ENCODE data around the gene APLN.

The APLN gene

DNA sequence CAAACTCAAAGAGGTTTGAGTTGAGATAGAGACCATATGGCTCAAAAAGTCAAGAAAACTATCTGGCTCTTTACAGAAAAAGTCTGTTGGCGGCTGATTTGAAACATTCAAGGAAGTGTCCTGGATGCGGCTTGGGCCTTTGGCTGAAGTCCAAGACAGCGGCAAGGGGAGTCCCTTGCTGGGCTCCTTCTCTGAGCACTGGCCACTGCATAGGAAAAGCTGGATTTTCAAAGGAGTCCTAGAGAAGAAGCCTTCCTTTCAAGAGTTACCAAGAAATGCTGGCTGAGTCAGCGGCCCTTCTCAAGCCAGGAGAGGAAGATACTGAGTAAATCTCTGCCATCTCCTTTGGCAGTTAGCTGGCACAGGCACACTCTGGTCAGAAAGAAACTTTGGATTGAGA is 12.1 kb downstream of the APLN start:
- in situ Hi-C loops (cut with MboI; ENCODE audit: low sequenced_read_pairs): no loop called here

DNA sequence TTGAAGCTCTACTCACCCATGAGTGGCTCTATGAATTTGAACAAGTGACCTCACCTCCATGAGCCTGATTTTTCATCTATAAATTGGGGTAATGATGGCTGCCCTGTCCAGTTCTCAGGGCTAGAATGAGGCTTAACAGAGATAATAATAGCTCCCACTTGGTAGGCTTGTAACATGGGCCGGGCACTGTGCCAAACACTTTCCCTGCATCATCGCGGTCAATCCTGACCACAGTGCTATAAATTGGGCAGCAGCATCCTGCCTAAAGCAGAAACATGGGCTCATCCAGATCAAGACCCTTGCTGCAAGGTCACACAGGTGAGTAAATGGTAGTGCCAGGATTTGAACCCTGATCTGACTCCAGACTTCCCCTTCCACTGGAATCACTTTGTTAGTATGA is 12.8 kb downstream of the APLN start:
- in situ Hi-C loops (cut with MboI; ENCODE audit: low sequenced_read_pairs): no loop called here

DNA sequence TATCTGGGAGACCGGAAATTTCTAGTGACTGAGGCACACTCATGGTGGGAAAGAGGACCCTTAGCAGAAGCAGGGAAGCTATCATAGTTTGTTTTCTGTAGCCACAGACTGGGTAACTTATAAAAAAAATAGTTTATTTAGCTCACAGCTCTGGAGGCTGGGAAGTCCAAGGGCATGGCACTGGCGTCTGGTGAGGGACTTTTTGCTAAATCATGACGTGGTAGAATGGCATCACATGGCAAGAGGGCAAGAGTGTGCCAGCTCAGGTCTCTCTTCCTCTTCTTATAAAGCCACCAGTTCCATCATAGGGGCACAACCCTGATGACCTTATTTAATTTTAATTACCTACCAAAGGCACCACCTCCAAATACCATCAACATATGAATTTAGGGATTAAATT is 13.3 kb downstream of the APLN start:
- in situ Hi-C loops (cut with MboI; ENCODE audit: low sequenced_read_pairs): no loop called here

DNA sequence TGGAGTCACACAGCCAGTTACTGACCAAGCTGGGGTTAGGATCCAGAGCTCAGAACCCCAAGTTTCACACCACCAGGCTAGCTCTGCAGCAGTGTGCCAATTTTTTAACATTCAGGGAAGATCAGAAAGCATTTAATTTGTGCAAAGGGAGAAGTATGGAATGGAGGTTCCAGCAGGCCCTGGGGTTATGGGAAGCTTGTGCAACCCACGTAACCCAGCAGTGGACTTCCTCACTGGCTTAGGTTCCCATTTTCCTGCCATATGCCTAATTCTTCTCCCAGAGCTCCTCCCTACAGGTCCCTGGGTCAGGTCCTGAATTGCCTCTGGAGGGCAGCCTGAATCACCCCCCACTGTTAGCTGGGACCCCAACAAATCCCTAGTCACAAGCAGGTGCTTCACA is 14.0 kb downstream of the APLN start:
- in situ Hi-C loops (cut with MboI; ENCODE audit: low sequenced_read_pairs): no loop called here

DNA sequence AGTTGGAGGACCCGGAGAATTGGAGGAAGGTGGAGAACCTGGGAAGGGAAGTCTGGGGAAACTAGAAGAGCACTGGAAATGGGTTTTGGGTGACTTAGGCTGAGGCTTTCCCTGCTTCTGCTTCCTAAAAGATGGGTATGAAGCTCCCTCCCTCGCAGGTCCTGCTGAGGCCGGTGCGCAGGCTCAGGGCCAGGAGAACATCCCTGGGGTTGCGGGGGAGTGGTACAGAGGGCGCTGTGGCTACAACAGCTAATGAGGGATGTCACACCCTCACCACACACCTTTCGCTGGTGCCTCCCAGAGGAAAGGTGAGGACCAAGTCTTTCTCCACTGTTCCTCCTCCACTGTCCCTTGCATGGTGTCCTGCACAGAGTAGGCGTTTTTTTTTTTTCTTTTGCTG is 15.8 kb downstream of the APLN start:
- in situ Hi-C loops (cut with MboI; ENCODE audit: low sequenced_read_pairs): loop anchor here (10.0 kb wide), 1 partner anchor 86 kb away; no protein-coding TSS in a partner anchor

DNA sequence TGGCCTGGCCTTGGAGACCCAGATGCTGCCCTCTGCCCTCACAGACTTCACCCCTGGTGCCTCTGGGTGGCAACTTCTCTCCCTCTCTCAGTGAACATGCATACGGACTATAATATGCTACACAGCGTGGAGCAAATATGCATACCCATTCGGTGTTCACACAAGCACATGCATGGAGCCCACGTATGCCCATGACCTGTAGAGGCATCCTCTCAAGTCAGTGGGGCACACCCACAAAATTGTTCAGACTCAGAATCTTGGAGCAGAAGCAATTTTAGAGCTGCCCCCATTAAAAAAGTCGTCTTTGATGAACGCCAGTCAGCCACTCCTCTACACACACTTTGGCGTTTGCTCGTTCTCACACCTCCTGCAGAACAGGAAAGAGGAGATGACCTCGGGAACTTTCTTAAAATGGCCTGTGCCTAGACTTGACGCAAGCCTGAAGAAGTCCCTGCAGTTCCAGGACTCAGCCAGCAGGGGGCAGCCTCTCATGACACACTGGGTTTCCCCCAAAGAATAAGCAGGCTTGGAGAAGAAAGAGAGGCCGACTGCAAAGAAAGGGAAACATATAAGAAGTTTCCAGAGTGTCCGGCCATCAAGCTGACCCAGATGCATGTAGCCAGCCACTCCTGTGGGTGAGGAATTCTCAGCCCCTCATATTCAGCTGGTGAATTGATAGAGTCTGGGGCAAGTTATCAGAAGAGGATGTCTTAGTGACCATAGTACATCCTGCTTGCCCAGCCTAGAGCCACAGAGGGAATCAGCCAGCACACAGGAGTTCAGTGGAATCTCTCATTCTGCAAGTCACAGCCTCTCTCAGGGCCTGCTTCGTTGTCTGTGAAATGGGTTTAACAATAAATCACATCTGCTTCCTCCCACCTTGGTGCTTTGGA is 17.3 kb downstream of the APLN start:
- in situ Hi-C loops (cut with MboI; ENCODE audit: low sequenced_read_pairs): loop anchor here (10.0 kb wide), 1 partner anchor 87 kb away; no protein-coding TSS in a partner anchor

DNA sequence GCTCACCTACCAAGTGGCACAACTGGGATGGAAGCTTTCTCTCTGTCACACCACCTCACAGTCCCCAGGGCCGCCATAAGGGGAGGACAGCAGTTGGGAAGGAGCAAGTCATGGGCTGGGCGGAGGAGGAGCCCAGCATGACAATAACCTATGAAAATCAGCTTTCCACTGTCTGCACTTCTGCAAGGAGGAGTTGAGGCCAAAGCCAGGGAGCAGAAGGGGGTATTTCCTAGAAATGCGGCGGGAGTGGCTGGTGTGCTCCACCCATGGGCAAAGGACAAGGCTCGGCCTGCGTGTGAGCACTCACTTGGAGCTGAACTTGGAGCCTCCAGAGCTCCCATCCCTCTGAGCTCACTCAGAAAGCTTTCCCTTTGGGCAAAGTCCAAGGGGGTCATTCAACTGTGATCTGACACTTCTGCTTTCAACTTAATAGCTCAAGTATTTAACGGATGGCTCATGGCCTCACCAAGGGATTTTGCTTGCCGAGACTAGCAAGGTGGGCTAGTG is 18.5 kb downstream of the APLN start:
- in situ Hi-C loops (cut with MboI; ENCODE audit: low sequenced_read_pairs): loop anchor here (10.0 kb wide), 1 partner anchor 89 kb away; no protein-coding TSS in a partner anchor

DNA sequence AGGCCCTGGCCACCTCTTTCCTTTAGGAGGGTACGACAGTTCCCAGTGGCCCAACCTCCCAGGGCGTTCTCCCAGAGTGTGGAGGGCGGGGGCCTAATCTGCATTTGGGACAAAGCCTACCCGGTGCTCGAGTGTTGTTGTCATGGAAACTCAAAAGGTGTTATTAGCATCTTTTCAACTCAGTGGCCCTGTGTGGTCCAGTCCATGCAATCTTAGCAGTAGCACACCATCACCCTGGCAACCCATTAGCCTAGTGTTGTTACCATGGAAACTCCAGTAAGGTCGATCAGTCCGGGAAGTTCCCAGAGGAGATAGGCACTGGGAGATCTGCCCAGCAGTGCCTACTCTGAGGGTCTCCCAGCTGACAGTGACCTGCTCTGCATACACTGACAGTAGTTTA is 20.2 kb downstream of the APLN start:
- in situ Hi-C loops (cut with MboI; ENCODE audit: low sequenced_read_pairs): loop anchor here (10.0 kb wide), 1 partner anchor 90 kb away; no protein-coding TSS in a partner anchor

DNA sequence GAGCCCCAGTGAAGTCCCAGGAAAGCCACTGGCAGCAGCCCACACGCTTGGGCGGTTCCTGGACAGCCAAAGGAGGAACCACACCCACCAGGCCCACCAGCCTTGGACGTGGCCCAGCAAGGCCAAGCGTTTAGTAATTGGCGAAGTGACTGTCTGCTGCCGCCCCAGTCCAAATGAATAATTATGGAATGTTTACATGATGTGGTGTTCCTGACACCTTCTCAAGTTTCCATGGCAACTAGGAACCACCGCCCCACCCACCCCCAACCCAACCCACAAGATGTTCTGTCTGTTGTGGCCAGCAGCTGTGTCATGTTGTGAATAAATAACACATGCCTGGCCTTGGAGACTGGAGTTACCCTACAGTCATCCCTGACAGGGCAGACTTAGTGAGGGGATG is 22.3 kb downstream of the APLN start:
- in situ Hi-C loops (cut with MboI; ENCODE audit: low sequenced_read_pairs): loop anchor here (10.0 kb wide), 1 partner anchor 92 kb away; no protein-coding TSS in a partner anchor

DNA sequence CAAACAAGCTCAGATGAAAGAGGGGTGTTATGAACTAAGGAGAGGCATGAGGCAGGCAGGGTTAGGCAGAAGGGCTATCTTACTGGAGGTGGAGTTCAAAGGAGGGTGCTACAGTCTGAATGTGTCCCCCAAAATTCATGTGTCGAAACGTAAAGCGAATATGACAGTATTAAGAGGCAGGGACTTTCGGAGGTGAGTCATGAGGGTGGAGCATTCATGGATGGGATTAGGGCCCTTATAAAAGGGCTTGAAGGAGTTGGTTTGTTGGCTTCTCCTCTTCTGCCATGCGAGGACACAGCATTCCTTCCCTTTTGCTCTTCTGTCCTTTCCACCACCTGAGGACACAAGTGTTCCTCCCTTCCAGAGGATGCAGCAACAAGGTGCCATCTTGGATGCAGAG is 22.9 kb downstream of the APLN start:
- in situ Hi-C loops (cut with MboI; ENCODE audit: low sequenced_read_pairs): loop anchor here (10.0 kb wide), 1 partner anchor 93 kb away; no protein-coding TSS in a partner anchor

DNA sequence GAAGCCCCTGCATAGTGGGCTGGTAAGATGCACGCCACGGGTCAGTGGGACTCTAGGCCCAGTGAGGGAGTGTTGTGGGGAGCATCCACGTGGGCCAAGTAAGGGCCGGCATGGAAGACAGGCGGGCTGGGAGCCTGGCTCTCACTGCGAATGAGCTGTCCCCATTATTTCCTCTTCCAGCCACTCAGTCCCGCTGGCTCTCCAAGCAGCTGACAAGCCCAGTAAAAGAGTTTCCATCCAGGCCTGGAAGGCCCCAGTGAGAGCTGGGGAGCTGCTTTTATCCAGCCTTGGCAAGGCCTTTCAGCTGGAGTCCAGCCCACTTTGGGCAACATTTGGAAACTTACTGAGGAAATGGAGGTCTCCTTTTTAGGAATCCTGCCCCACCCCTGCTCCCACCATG is 24.9 kb downstream of the APLN start:
- in situ Hi-C loops (cut with MboI; ENCODE audit: low sequenced_read_pairs): loop anchor here (10.0 kb wide), 1 partner anchor 95 kb away; no protein-coding TSS in a partner anchor

DNA sequence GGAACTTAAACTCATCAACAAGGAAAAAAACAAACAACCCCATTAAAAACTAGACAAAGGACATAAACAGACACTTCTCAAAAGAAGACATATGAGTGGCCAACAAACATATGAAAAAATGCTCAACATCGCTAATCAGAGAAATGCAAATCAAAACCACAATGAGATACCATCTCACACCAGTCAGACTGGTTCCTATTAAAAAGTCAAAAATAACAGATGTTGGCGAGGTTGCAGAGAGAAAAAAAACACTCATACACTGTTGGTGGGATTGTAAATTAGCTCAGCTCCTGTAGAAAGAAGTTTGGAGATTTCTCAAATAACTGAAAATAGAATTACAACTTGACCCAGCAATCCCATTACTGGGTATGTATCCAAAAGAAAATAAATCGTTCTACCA is 28.7 kb downstream of the APLN start:
- in situ Hi-C loops (cut with MboI; ENCODE audit: low sequenced_read_pairs): no loop called here

DNA sequence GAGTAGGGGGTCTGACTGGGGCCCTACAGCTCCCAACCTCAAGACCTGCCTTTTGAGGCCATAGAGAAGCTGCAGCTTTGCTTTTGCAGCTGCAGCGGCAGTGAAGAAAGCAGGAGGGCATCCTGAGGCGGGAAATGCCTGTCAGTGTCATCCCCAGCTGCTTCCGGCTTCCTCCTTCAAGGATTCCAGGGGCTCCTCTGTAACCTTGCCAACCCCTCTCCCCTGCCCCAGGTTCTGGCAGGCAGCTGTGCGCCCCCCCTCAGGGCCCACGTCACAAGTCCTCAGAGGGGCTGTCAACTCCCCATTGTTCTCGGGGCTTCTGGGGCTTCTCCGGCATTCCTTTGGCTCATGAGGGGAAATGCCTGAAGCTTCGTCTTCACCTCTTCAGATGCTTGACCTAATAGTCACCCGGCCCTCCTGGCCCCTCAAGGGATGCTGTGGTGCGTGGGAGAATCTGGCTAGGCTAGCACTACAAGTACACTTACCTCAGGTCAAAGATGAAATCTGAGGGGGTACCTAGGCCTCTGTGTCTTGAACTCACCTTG is 31.9 kb downstream of the APLN start:
- in situ Hi-C loops (cut with MboI; ENCODE audit: low sequenced_read_pairs): loop anchor here (25.0 kb wide), 1 partner anchor 564 kb away; no protein-coding TSS in a partner anchor

DNA sequence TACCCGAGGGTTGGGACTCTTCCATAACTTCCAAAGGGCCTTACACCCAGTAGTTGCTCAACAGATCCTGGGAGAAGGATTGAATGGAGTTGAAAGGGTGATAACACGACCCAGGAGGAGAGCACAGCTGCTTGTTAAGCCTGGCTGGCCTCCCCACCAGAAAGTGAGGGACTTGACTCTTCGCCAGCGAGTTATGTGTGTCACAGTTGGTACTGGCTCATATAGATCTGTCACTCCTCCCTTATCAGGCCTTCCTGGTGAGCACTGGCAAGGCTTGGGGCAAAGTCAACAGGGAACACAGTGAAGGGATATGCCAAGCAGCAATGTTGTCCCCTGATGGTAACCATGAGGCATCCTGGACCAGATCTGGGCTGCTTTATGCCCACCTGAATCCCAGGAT is 35.8 kb downstream of the APLN start:
- in situ Hi-C loops (cut with MboI; ENCODE audit: low sequenced_read_pairs): loop anchor here (10.0 to 25.0 kb wide), 2 partner anchors 446 to 568 kb away; no protein-coding TSS in a partner anchor

DNA sequence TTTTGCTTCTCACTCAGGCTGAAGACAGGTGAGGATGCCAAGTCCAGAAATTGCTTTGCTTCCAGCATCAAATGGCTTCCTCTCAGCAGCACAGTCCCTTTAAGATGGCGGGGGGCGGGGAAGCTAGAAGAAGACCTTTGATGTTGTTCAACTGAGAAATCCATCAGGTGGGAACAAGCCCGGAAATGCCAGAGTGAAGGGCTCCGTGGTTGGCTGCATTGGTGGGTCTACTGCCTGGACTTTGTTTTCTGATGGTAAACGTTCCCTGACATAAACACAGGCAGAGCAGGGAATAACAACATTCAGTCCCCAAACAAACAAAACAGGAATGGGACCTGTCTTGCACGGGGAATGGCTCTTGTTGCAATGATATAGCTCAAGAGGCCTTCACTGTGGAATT is 37.3 kb downstream of the APLN start:
- in situ Hi-C loops (cut with MboI; ENCODE audit: low sequenced_read_pairs): loop anchor here (10.0 to 25.0 kb wide), 2 partner anchors 447 to 570 kb away; no protein-coding TSS in a partner anchor

DNA sequence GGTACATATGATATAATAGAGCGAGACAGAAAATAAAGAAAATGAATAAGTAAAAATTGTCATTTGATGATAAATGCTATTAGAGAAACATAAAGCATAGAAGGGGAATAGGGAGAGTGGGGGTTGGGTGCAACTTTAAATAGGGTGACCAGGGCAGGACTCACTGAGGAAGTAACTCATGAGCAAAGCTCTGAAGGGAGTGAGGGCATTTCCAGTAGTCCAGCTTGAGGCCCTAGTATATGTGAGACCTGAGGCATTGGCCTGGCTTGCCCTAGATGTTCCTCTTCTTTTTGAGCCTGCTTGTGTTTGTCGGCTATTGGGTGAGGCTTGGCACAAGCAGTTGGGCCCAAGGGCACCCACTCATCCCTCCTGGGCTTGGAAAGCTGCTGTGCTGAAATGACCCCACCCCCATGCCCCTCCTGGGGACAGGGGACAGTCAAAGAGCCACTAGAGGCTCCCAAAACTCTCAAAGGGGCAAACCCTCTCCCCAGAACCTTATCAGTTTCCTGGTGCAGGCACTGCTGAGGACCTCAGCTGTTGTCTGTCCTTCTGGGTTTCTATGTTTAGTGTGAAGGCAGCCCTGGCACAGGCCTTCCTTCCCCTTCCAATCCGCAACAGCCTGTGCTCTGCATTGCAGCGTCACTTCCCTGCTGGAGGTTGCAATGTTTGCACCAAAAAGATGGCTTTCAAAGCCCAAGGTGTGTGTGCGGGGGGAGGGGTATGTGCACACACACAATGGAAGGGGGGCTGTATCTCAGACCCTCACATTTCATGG is 40.1 kb downstream of the APLN start:
- in situ Hi-C loops (cut with MboI; ENCODE audit: low sequenced_read_pairs): loop anchor here (10.0 to 25.0 kb wide), 2 partner anchors 450 to 573 kb away; no protein-coding TSS in a partner anchor

DNA sequence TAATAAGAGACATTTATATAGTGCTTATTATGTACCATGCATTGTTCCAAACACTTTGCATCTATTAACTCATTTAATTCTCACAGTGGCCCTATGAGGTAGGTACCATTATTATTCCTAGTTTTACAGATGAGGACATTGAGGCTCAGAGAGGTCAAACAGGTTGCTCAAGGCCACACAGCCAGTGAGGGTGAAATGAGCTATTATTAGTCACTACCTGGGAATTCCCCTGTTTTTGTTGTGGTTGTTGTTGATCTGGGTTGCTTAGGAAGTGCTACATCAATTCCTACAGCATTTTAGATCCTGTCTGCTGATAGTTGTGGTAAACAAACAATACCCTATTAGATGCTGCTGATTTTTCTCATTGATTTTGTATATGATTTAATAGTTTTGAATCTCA is 41.2 kb downstream of the APLN start:
- in situ Hi-C loops (cut with MboI; ENCODE audit: low sequenced_read_pairs): loop anchor here (10.0 to 25.0 kb wide), 2 partner anchors 451 to 574 kb away; no protein-coding TSS in a partner anchor

DNA sequence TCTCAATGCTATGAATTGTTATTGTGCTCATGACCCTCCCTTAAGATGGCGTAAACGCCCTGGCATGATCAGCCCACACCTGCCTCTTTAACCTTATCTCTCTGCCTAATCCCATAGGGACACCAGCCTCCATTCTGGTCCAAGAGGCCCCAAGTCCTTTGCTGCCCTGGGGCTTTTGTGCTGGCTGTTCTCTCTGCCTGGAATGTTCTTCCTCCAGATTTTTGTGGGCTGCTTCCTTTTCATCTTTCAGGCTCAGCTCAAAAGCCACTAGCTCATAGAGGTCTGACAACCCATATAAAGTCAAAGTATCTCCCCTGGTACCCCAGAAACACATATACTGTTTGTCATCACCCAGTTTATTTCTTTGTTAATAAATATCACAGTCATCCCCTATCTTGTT is 42.4 kb downstream of the APLN start:
- in situ Hi-C loops (cut with MboI; ENCODE audit: low sequenced_read_pairs): loop anchor here (10.0 to 25.0 kb wide), 2 partner anchors 452 to 575 kb away; no protein-coding TSS in a partner anchor

DNA sequence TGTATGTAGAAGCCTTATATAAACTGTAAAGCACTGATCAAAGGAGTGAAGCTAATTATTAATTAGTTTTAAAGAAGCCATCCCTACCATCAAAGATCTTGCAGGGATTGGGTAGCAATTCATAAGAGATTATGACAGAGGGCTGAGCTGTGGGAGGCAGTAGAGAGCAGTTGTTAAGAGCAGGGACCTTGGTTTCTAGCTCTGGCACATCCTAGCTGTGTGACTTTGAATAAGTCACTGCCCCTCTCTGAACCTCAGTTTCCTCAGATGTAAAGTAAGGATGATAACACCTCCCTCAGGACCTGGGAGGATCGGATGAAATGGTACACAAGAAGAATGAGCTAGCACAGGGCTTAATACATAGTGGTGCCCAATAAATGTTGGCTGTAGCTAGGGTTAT is 45.4 kb downstream of the APLN start:
- in situ Hi-C loops (cut with MboI; ENCODE audit: low sequenced_read_pairs): loop anchor here (25.0 kb wide), 1 partner anchor 578 kb away; no protein-coding TSS in a partner anchor

DNA sequence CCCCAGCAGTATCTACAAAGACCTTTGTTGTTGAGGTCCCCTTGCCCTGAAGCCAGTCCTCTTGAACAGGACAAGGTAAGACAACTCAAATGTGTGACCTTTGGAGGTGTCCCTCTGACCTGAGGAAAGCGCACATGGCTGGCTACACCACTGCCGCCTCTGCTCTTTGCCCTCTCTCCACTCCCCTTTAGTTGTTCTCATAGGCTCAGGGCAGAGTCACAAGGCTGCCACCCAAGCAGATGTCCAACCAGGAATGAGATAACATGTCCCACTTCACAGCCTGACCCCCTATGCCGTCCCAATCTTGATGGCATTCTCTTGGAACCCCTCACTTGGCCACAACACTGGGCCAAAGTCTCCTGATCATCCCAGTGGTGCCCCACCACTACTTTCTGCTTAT is 46.3 kb downstream of the APLN start:
- in situ Hi-C loops (cut with MboI; ENCODE audit: low sequenced_read_pairs): loop anchor here (25.0 kb wide), 1 partner anchor 579 kb away; no protein-coding TSS in a partner anchor

Data from HL-60/S4 (cell line).